GM20431 (cell line): ENCODE measurements around the gene ETNPPL.
"Not testable (repeated sequence)": the region's sequence is repeated elsewhere in the genome, so short reads cannot be mapped to it uniquely, and the experiment has no call there.

Experiments used
- in situ Hi-C: fragments of 300-500 bp; cut with MseI, MboI; formaldehyde crosslinking; loops from one replicate; pipeline ENCODE4 v1.15.0; 2020; ENCODE audit warnings: low sequenced_read_pairs; ENCODE audit not compliant: unreplicated experiment

Gene ETNPPL

GRCh38 chr4:108763226-108763593, 357 bp upstream of the ETNPPL start:
- in situ Hi-C loops = no loop called here

GRCh38 chr4:108758498-108758897, 4.4 kb downstream of the ETNPPL start:
- in situ Hi-C loops = no loop called here

DNA sequence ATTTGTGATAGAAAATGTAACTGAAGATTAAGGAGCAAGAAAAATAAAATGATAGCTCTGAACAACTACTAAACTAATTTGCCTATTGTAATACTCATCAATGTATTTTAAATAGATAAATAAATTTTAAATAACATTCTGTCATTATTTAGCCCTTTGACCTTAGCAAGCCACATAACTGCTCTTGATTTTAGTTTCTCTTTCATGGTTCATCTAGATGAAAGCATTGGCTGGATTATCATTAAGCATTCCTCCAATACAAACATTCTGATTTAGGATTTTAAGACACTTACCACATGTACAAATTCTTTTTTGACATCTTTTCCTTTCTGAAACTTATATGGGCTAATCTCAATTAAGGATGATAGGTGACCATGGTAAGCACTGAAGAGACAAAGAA, 8.5 kb downstream of the ETNPPL start:
- in situ Hi-C loops = no loop called here

DNA sequence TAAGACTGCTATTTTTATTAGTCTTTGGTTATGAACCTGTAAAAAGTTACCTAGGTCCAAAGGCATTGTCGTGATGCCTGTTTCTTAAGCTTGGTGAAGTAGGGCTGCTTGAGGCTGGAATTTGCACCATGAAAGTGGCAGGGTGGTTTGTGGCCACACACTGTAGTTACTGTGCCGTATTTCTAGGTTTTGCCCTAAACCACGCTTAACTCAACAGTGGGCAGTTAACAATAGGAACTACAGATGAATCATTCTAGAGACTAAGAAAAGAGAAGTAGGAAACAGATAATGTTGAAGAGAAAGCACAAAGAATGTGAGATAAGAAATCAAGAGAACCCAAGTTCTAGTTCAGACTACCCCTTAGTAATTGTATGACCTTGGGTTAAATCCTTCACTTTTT, 11.5 kb downstream of the ETNPPL start:
- in situ Hi-C loops = no loop called here

GRCh38 chr4:108749119-108749518, 13.7 kb downstream of the ETNPPL start:
- in situ Hi-C loops = no loop called here

DNA sequence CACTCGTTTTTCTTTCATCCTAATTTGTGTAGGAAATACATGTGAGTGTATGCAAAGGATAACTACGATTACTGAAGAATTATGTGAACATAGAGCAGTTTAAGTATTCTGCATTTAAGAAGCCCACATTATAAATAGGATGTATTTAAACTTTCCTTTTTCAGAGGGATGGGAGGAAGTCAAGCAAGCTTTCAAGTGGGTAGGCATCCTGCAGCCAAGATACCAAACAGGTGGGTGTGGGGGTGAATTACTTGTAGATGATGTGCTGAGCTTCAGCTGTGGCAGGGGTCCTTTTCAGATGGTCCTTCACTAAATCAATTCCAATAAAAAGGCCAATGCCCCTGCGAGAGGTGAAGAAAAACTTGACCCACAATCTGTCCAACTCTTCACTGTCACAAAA, 16.3 kb downstream of the ETNPPL start:
- in situ Hi-C loops = no loop called here

- in situ Hi-C loops = no loop called here
Measured at GRCh38 chr4:108744307-108744706, 18.5 kb downstream of the ETNPPL start.

DNA sequence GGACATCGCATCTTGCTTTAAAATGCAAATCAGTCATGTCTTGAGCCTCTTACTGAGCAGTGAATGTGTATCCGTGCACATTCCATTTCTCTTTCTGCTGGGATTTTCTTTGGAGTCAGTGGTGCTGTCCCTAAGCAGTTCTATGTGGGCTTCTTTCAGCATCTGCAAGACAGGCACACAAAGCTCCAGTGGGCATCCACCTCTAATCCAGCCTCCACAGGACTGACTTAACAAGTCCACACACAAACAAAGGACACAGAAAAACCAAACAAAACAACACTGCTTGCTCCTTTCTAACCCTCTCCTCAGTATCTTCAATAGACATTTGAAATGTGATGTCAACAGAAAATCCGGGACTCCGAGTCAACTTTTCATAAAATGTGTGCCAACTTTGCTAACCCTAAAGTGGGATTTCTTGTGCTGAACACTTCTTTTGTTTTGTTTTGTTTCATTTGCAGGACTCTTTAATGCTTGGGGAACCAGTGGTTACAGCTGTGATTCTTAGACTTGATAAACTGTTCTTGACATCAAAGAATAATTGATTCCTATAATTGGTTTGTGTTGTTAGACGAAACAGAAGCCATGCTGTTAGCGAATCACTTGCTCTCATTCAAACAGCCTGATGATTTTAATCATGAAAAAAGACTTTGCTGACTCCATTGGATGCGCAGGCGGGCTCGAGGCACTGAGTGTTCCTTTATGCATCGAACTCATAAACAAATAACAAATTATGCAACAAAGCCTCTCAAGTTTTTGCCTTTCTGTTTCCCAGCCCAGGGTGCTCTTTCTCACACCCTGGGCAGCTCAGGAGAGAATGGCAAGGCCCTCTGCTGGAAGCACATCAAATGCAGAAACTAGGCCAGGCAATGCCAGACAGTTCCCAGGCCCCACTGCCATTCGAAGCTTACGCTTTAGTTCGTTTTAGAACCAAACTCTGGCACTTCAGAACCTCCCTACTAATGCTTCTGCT, 20.1 kb downstream of the ETNPPL start:
- in situ Hi-C loops = no loop called here

DNA sequence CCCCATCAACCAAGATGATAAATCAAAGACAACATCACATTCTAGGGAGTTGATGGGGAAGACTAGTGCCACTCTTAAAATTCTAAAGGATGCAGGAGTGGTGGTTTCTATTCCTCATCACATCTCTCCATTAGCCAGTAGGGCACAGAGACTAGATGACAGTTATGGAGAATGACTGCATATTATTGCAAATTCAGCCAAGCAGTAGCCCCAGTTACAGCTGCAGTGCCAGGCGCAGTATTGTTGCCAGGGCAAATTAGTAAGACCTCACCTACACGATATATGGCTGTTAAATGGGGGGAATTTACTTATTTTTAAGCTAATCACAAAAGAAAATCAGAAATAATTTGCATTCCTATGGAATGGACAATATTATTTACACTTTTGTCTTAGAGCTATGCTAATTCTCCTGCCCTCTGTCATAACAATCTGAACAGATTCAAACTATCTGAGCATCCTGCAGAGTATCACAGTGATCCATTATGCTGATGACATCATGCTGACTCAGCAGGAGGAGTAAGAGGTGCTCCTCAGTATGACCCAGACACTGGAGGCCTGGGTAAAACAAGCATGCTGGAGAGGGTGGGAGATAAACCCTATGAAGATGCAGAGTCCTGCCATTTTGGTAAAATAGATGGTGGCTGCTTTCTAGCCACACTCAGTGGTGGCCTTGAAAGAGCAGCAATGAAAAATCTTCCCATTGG, 24.7 kb downstream of the ETNPPL start:
- in situ Hi-C loops = no loop called here

- in situ Hi-C loops = no loop called here
Measured at GRCh38 chr4:108731006-108731405, 31.8 kb downstream of the ETNPPL start.

- in situ Hi-C loops = no loop called here
Measured at GRCh38 chr4:108730579-108730978, 32.3 kb downstream of the ETNPPL start.

GRCh38 chr4:108729731-108730130, 33.1 kb downstream of the ETNPPL start:
- in situ Hi-C loops = no loop called here

DNA sequence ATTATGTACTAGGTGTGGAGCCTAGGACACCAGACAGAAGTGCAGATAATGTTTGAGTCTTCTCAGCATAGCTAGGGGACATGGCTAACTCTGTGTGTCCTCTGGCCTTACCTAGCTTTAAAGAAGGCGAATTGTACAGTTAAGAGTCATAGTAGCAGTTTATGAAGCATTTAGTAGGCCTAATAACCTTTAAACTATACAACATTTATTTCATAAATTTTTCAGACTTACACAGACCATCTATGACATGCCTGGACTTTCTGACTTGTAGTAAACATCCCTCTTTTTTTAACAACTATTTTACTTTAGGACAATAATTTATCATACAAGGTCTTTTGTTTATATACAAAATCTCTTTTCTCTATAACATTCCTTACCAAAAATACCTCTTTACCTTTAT, 37.4 kb downstream of the ETNPPL start:
- in situ Hi-C loops = no loop called here

DNA sequence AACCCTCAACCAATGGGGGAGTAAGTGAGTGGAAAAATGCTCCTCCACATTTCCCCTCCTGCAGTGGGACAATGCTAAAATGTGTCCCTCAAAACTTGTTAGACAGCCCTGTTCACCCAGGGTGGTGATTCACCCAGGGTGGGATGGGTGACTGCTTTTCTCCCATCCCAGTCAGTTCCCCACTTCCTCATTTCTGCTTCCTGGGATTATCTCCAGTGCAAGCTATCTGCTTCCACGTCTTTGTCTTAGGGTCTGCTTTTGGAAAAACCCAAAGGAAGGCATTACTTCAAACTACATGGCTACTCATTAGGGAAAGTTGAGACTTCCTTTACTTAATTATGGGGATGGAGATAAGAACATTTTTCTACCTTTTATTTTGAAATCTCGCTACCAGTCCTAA, 45.5 kb downstream of the ETNPPL start:
- in situ Hi-C loops = no loop called here

DNA sequence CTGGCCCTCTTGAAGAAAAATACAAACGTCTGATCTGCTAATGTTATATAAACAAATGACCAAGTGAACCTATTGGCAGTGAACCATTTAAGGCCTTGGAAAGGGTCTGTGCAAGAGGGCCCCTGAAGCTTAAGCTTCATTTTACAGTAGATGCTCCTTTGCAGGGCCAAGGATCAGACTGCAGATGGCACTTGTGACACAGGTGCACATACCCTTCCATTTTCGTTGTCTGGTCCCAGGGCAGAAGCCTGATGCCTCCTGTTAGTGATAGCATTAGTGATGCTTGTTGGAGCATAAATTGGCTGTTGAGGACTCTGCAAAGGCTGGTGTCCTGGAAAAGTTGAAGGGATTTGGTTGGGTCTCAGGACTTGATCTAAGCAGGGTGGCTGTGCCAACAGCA, 46.5 kb downstream of the ETNPPL start:
- in situ Hi-C loops = no loop called here

DNA sequence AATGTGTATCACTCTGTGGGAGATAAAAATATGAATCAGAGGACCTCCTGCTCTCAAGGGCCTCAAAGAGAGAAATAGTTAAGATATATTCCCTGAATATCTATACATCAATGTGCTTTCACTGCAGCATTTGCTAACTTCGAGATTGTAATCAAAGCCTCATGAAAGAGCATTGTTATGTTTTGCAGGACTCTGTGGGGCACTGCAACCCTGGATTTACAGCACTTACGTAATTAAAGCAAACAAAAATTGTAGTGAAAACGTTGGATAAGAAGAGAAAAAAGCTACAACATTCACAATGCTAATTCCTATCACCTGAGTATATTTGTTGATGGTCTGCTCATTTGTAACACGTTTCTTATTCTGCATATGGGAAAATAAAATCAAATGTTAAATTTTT, 48.0 kb downstream of the ETNPPL start:
- in situ Hi-C loops = no loop called here

- in situ Hi-C loops = not testable (repeated sequence)
Measured at GRCh38 chr4:108710578-108710977, 52.3 kb downstream of the ETNPPL start.

DNA sequence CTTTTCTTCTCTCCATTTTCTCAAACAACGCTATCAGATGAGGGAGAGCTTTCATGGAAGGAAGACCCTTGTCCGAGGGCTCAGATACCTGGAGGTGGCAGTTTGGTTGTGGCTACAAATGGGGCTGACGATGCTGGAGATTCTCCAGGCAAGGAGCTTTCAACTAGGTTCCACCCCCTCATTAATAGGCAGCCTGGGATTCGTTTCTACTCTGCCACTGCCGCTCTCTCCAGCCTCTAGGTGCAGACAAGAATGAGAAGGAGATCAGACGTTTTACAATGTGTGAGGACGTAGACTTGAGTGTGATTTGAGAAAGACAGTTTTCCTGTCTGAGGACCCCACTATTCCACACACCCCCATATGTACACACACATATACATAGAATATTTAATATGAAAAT, 53.1 kb downstream of the ETNPPL start:
- in situ Hi-C loops = no loop called here

- in situ Hi-C loops = no loop called here
Measured at GRCh38 chr4:108709234-108709633, 53.6 kb downstream of the ETNPPL start.

DNA sequence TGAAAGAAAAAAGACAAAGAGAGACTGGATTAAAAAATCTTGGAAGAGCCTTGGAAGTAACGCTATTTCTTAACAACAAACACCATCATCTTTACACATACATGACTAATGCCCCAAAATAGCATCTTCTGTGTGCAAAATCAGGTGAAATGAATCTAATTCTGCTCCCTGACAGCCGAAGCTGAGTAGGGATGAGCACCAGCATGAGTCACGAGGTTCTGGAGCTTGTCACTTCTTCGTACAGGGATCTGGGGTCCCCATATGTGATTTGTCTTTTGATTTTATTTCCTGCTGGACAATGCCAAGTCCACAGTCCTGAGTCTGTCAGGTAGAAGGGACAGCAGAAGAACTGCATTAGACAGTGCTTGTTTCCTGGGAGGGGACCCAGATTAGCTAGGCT, 56.6 kb downstream of the ETNPPL start:
- in situ Hi-C loops = no loop called here

DNA sequence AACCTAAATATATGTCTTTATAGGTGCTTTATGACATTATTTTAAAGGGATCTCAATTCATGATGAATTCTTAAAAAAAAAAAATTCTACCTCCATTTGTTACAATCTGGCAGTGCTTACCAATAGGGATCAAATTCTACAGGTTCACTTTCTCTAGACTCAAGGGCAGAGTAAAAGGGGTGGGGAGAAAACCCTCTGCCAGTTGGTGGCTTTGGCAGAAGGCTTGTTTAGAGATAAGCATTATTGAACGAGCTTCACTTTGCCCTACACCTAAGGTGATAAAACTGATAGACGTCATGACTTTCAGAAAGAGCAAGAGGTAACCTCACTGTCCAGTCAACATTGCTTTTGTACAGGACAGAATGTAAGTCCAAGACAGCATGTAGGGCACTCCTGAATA, 58.9 kb downstream of the ETNPPL start:
- in situ Hi-C loops = no loop called here
